Mucosa of descending colon (tissue), 3 donors: ENCODE measurements around the gene CYB5R2. TPM values are rescaled to one million over a fixed set of nuclear protein-coding genes. Genes with fewer than 3 reads are reported as not detected.

ENCODE experiments used
- ATAC-seq: fragments of 200-7000 bp; cut with Tn5 transposase; one replicate; pipeline ENCODE4 v1.9.1; 2020; ENCODE audit warnings: mild to moderate bottlenecking, moderate library complexity
- DNase-seq, 3 donors: peaks; one replicate each; pipeline ENCODE4 v3.0.0-alpha.2; 2020
- H3K36me3 ChIP-seq: fragments of 200-600 bp; one replicate; pipeline ENCODE4 v1.8.0; 2021; ENCODE audit warnings: low read depth, mild to moderate bottlenecking
- H3K4me1 ChIP-seq: fragments of 200-600 bp; one replicate; pipeline ENCODE4 v1.8.0; 2021; ENCODE audit warnings: low read depth, mild to moderate bottlenecking
- H3K4me3 ChIP-seq: fragments of 200-600 bp; one replicate; pipeline ENCODE4 v1.8.0; 2021; ENCODE audit warnings: mild to moderate bottlenecking
- H3K9me3 ChIP-seq: fragments of 200-600 bp; one replicate; pipeline ENCODE4 v1.8.0; 2021; ENCODE audit warnings: mild to moderate bottlenecking
- CTCF ChIP-seq: fragments of 200-600 bp; IDR thresholded peaks from one replicate; pipeline ENCODE4 v1.8.0; 2022; ENCODE audit warnings: antibody characterized with exemption, mild to moderate bottlenecking
- intact Hi-C, 2 donors: fragments of 100-400 bp; cut with DNase I in 1 of 2; cut with micrococcal nuclease in 1 of 2; formaldehyde crosslinking; loops; one replicate each; pipeline versions ENCODE4 v1.11.0 to v1.11.1; 2022; cut with DNase I, micrococcal nuclease
- total RNA-seq, 3 donors: library from RNA; stranded (reverse); fragmentation: NEBNext Ultra II Directional in 2 of 3; extraction: Animal tissue kit (Norgen Biotek cat#: 25700) in 2 of 3; gene quantifications; one replicate each; pipeline versions ENCODE4 v1.2.1 to v1.2.4, GENCODE V29; 2021 to 2023
- donor health status: DM: no; HTN: no; CAD: no; lungs with moderate emphysema.
- donor health status: DM: no; HTN: no; CAD: no.
- donor health status: DM: no; HTN: yes; CAD: no.

CYB5R2 gene
- total RNA-seq, 3 donors from 2014 or later = 2.3 to 7.0 (median 6.3) TPM

DNA sequence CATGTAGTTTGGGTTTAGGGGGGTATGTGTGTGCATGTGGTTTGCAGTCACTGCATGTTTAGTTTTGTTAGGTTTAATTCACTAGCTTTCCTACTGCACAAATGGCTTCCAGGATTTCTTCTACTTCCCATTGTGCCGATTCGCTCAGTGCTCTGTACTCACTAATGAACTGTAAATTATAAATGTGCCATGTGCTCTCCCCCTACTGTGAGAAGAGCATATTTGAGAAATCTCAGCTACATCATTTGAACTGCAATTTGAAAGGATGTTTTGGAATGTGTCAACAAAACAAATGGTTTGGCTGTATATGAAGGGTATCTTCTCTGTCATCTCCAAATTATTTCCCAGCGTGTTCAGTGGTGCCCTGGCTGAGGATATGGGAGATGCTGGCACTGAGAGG, 28.1 kb downstream of the CYB5R2 start:
- Histone ChIP-seq H3K4me3 (no peak overlapping the region), H3K4me1 (peaks cover 4% of the 10 kb centered on the region), H3K36me3 (no peaks in the 10 kb centered on the region), H3K9me3 (no peaks in the 10 kb centered on the region)
- no peak for ATAC-seq
- intact Hi-C loops = loop anchor here in 1 of 2 donors (10.0 kb wide), 1 partner anchor 80 kb away; no protein-coding TSS in a partner anchor
- no peak for TF ChIP-seq CTCF
- no peak for DNase-seq

DNA sequence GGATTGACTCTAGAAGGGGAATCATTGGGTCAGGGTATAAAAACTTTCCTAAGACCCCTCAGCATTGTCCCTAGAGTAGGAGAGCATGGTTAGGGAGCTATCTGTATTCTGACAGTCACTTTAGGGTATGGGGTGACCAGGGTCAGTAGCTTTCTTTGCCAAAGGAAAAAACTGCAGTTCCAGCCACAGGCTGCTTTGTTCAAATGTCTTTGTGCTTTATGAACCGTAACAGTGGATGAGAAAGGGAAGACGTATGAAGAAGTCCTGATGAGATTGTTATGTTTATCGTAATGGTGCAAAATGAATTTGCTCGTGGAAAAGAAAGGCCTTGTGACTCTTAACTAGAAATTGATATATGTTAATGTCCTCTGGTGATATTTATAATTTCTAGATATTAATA, 30.0 kb downstream of the CYB5R2 start:
- intact Hi-C loops = loop anchor here in 1 of 2 donors (10.0 kb wide), 1 partner anchor 79 kb away; no protein-coding TSS in a partner anchor
- Histone ChIP-seq H3K36me3 (no peaks in the 10 kb centered on the region), H3K9me3 (no peaks in the 10 kb centered on the region)

DNA sequence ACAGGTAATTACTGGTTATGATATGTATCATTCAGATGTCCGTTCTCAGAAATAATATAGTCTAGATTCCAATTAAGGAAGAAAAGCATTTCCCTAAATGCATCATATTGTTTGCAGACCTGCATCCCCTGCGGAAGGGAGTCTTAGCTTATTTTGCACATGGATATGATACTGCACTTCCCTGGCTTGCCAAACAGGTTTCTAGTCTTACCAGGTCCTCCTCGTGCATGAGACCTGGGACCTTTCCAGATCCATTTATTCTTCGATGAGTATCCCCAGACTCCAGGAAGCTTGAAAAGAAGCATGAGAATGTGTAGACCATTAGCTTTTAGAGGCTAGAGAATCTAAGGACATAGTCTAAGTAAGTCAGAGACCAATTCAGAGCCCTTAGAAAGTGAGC, 30.6 kb downstream of the CYB5R2 start:
- Histone ChIP-seq H3K4me3 (no peak overlapping the region), H3K9me3 (no peaks in the 10 kb centered on the region), H3K4me1 (peaks cover 26% of the 10 kb centered on the region), H3K36me3 (no peaks in the 10 kb centered on the region)
- ATAC-seq (no peak), DNase-seq (no peak)
- no peak for TF ChIP-seq CTCF
- intact Hi-C loops = loop anchor here in 1 of 2 donors (10.0 kb wide), 1 partner anchor 78 kb away; no protein-coding TSS in a partner anchor

More for the DNA sequence above, 30.0 kb downstream of the CYB5R2 start:
- Histone ChIP-seq H3K4me1 (peaks cover 21% of the 10 kb centered on the region), H3K4me3 (no peak overlapping the region)
- no peak for TF ChIP-seq CTCF
- no peak for DNase-seq
- ATAC-seq = no peak

DNA sequence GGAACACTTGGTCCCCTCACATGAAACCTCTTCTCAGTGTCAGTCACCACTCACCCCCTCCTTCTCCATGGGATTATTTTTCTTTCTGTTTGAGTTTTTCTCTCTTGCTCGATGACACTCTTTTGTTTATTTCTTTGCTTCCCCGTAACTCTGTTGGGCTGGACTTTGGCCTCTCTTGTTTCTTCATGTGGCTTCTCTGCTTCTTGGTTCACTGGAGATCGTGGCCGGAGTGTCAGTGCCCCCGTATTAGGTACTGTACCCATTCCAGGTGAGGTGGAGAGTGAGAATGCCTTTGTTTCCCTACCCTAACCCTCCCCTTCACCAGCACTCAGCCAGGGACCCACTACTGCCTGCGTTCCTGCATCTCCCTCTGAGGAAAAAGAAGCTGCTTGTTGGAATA, 32.5 kb downstream of the CYB5R2 start:
- no peaks in the 10 kb centered on the region for H3K9me3 ChIP-seq
- no peak for DNase-seq
- H3K4me1 ChIP-seq = peaks cover 26% of the 10 kb centered on the region
- H3K36me3 ChIP-seq = no peaks in the 10 kb centered on the region
- intact Hi-C loops = loop anchor here in 1 of 2 donors (10.0 kb wide), 1 partner anchor 76 kb away; no protein-coding TSS in a partner anchor
- no peak overlapping the region for H3K4me3 ChIP-seq
- ATAC-seq = peak; percentile 3
- TF ChIP-seq CTCF = no peak

DNA sequence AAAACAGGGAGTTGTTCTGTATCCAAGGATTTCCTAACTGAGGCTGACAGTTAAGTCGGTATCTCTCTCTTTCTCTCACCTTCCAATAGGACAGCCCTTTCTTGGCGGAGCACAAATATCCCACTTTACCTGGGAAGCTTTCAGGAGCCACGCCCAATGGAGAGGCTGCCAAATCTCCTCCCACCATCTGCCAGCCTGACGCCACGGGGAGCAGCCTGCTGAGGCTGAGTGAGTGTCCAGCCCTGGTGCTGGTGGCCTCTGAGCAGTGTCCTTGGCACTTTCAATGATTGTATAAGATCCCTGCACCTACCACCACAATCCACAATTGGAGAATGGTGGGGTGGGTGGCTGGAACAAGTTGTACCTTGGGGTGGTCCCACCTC, 33.7 kb downstream of the CYB5R2 start:
- intact Hi-C loops = loop anchor here in 1 of 2 donors (10.0 kb wide), 1 partner anchor 75 kb away; no protein-coding TSS in a partner anchor
- Histone ChIP-seq H3K4me1 (peaks cover 26% of the 10 kb centered on the region), H3K4me3 (no peak overlapping the region), H3K36me3 (no peaks in the 10 kb centered on the region), H3K9me3 (no peaks in the 10 kb centered on the region)
- no peak for TF ChIP-seq CTCF
- DNase-seq (peak; percentile 82 to 94 (median 90)), ATAC-seq (peak; percentile 95)
